ENCODE measurements around the gene CWF19L1.

The CWF19L1 gene

DNA sequence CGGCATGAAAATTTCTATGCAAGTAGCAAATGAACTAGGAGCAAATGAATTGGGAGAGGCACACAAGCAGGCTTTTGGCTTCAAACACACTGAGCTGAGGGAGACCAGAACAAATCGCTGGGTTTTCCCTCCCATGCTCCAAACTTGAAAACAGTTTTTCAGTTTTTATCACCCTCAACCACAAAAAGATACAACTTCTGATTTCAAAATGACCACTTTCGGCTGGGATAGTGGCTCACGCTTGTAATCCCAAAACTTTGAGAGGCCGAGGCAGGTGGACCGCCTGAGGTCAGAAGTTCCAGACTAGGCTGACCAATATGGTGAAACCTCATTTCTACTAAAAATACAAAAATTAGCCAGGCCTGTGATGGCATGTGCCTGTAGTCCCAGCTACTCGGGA lies 29.0 kb downstream of the CWF19L1 start:
- no peak for TF ChIP-seq EZH2phosphoT487 (IDR thresholded peaks at IDR 0.05; ENCODE audit: borderline replicate concordance)
- TF ChIP-seq, protein P1, sequence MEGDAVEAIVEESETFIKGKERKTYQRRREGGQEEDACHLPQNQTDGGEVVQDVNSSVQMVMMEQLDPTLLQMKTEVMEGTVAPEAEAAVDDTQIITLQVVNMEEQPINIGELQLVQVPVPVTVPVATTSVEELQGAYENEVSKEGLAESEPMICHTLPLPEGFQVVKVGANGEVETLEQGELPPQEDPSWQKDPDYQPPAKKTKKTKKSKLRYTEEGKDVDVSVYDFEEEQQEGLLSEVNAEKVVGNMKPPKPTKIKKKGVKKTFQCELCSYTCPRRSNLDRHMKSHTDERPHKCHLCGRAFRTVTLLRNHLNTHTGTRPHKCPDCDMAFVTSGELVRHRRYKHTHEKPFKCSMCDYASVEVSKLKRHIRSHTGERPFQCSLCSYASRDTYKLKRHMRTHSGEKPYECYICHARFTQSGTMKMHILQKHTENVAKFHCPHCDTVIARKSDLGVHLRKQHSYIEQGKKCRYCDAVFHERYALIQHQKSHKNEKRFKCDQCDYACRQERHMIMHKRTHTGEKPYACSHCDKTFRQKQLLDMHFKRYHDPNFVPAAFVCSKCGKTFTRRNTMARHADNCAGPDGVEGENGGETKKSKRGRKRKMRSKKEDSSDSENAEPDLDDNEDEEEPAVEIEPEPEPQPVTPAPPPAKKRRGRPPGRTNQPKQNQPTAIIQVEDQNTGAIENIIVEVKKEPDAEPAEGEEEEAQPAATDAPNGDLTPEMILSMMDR (conservative IDR thresholded peaks at IDR 0.05; ENCODE audit: low read length) = no peak
- H3K27me3 ChIP-seq (ENCODE audit: insufficient read depth, low read length, poor library complexity, severe bottlenecking) = no peaks in the 10 kb centered on the region
- H3K9me2 ChIP-seq (replicated peaks; ENCODE audit: low read depth, low read length) = no peaks in the 10 kb centered on the region
- no peaks in the 10 kb centered on the region for H3F3A ChIP-seq (ENCODE audit: low read depth)
- no peaks in the 10 kb centered on the region for H3K4me1 ChIP-seq (ENCODE audit: insufficient read depth, low read length, poor library complexity, severe bottlenecking)
- H3K4me2 ChIP-seq (ENCODE audit: low read depth, low read length, poor library complexity, severe bottlenecking) = no peak overlapping the region
- H3K79me2 ChIP-seq (ENCODE audit: insufficient read depth, low read length) = no peaks in the 10 kb centered on the region
- no peak overlapping the region for H2AFZ ChIP-seq (ENCODE audit: low read length)
- no peak overlapping the region for H3K9ac ChIP-seq (ENCODE audit: low read depth, low read length, poor library complexity, severe bottlenecking)
- peaks cover 60% of the 10 kb centered on the region; the same call in 1 of the 2 replicates for H3K36me3 ChIP-seq (ENCODE audit: insufficient read depth, low read length)
- no peak overlapping the region for H3K4me3 ChIP-seq (ENCODE audit: low read length, poor library complexity, severe bottlenecking)
- H4K20me1 ChIP-seq (ENCODE audit: insufficient read depth, low read length, poor library complexity, severe bottlenecking) = no peaks in the 10 kb centered on the region
- H3K9me3 ChIP-seq (ENCODE audit: insufficient read depth, low read depth, low read length) = no peaks in the 10 kb centered on the region

- Histone ChIP-seq H3K79me2 (ENCODE audit: insufficient read depth, low read length) (peaks cover 23% of the 10 kb centered on the region), H3K4me3 (ENCODE audit: low read length, poor library complexity, severe bottlenecking) (no peak overlapping the region), H3K9ac (ENCODE audit: low read depth, low read length, poor library complexity, severe bottlenecking) (no peak overlapping the region), H4K20me1 (ENCODE audit: insufficient read depth, low read length, poor library complexity, severe bottlenecking) (peaks cover 11% of the 10 kb centered on the region), H3F3A (ENCODE audit: low read depth) (no peaks in the 10 kb centered on the region), H3K9me2 (replicated peaks; ENCODE audit: low read depth, low read length) (no peaks in the 10 kb centered on the region), H3K36me3 (ENCODE audit: insufficient read depth, low read length) (peaks cover 46% of the 10 kb centered on the region; the same call in 1 of the 2 replicates), H2AFZ (ENCODE audit: low read length) (no peak overlapping the region), H3K27me3 (ENCODE audit: insufficient read depth, low read length, poor library complexity, severe bottlenecking) (no peaks in the 10 kb centered on the region), H3K4me1 (ENCODE audit: insufficient read depth, low read length, poor library complexity, severe bottlenecking) (peaks cover 18% of the 10 kb centered on the region), H3K4me2 (ENCODE audit: low read depth, low read length, poor library complexity, severe bottlenecking) (no peak overlapping the region), H3K9me3 (ENCODE audit: insufficient read depth, low read depth, low read length) (no peaks in the 10 kb centered on the region)
- TF ChIP-seq, protein P1 (conservative IDR thresholded peaks at IDR 0.05; ENCODE audit: low read length) = no peak
- no peak for TF ChIP-seq EZH2phosphoT487 (IDR thresholded peaks at IDR 0.05; ENCODE audit: borderline replicate concordance)
Measured at GRCh38 chr10:100232101-100232500, 35.3 kb downstream of the CWF19L1 start.

DNA sequence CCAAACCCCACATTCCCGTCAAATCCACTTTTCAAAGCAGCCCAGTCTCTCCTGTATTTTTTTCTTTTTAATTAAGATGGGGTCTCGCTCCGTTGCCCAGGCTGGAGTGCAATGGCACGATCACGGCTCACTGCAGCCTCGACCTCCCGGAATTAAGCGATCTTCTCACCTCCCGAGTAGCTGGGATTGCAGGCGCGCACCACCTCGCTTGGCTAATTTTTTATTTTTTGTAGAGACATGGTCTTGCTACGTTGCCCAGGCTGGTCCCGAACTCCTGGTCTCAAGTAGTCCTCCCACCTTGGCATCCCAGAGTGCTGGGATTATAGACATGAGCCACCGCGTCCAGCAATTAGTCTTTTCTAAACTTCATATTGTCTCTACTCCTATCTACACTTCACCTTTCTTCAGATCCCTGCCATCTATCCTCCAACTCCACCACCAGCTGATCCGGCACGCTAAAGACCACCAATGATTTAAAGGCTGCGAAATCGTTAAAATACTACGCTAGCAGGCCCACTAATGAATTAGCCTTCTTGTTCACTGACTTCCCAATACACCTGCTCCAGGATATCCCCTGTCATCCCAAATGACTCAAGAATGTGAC lies 37.5 kb downstream of the CWF19L1 start:
- H3K9me3 ChIP-seq (ENCODE audit: insufficient read depth, low read depth, low read length) = no peaks in the 10 kb centered on the region
- H3K9me2 ChIP-seq (replicated peaks; ENCODE audit: low read depth, low read length) = no peaks in the 10 kb centered on the region

More for the DNA sequence above, 37.5 kb downstream of the CWF19L1 start:
- H3K27me3 ChIP-seq (ENCODE audit: insufficient read depth, low read length, poor library complexity, severe bottlenecking) = no peaks in the 10 kb centered on the region
- peaks cover 31% of the 10 kb centered on the region; the same call in 1 of the 2 replicates for H3K36me3 ChIP-seq (ENCODE audit: insufficient read depth, low read length)
- H2AFZ ChIP-seq (ENCODE audit: low read length) = peak overlapping the region; percentile 92
- H4K20me1 ChIP-seq (ENCODE audit: insufficient read depth, low read length, poor library complexity, severe bottlenecking) = peaks cover 11% of the 10 kb centered on the region
- H3K9ac ChIP-seq (ENCODE audit: low read depth, low read length, poor library complexity, severe bottlenecking) = peak overlapping the region; percentile 80
- peaks cover 33% of the 10 kb centered on the region for H3K79me2 ChIP-seq (ENCODE audit: insufficient read depth, low read length)
- H3K4me2 ChIP-seq (ENCODE audit: low read depth, low read length, poor library complexity, severe bottlenecking) = peak overlapping the region; percentile 88
- H3K4me1 ChIP-seq (ENCODE audit: insufficient read depth, low read length, poor library complexity, severe bottlenecking) = peaks cover 28% of the 10 kb centered on the region
- H3F3A ChIP-seq (ENCODE audit: low read depth) = no peaks in the 10 kb centered on the region
- no peak for TF ChIP-seq EZH2phosphoT487 (IDR thresholded peaks at IDR 0.05; ENCODE audit: borderline replicate concordance)
- TF ChIP-seq, protein P1 (conservative IDR thresholded peaks at IDR 0.05; ENCODE audit: low read length) = no peak
- H3K4me3 ChIP-seq (ENCODE audit: low read length, poor library complexity, severe bottlenecking) = peak overlapping the region; percentile 74

Data from Loucy (cell line).